Stimulated activated CD4-positive, alpha-beta T cell treated with anti-CD3 and anti-CD28 coated beads, Interleukin-2, amount 100 ng/mL, for 48 hours (primary cell): ENCODE measurements around the gene WDR35.

ENCODE experiments used
- DNase-seq, 2 donors: peaks; one replicate each; pipeline ENCODE4 v3.0.0-alpha.2; 2020

Gene WDR35

DNA sequence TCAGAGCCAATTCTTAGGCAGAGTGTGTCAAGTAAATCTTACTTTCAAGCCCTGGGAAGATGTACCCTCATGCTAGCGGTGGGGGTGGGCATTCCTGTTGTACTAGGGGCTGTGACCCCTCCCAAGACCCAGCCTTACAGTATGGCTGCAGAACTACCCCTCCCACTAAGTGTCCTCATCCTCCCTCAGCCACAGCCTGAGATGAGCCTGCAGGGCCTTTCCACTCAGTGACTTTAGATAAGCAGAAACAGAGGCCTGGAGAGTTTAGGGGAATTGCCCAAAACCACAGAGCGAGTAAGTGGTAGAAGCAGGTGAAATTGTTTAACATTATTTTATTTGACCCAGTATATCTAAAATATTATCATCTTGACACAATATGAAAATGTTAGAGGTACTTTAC lies 124.8 kb downstream of the WDR35 start:
- DNase-seq: no peak

DNA sequence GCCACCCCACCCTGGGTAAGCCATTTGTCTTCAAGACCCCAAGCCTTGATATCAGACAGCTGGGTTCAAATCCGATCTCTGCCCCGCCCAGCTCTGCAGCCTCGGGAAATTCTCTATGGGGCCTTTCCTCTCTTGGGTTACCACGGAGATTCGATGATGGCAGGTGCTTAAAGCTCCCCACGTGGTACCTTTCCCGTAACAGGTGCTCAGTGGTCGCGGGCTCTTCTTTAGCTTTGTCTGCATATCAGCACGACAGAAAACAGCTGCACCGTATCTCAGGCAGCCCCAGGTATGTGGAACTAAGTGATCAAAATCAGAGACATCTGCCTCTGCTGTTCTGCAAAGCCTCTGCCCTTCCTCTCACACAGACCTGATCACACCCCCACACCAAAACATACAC lies 125.5 kb downstream of the WDR35 start:
- no peak for DNase-seq

DNA sequence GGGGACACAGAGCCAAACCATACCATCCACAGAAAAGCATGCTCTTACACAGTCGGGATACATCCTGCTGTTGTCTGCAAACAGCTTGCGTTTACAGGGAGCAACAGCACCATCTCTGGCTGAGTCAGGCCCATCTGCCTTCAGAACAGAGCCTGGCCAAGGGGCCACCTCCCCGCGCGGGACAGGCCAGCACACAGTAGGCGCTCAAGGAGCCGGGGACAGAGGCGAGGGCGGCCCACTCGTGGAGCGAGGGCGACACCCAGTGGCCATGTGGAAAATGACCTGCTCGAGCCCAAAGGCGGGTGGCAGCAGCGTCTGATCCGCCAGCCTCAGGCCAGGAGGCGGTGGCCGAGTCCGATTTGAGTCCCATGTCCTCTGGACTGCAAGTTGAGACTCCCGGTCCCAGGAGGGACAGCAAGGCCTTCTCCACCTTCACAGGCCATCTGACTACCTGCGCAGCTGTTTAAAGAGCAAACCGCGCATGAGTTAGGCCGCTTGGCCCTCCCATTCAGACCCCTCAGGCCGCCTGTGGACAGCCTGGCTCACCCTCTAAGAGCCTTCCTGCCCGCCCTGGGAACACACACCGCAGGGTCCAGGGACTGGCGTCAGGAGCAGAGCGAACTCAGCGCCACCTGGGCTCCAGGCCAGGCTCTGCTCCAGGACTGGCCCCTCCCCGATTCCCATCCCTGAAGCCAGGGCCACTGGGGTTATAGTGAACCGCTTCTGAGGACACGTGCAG lies 126.4 kb downstream of the WDR35 start:
- peak; percentile 66 to 74 for DNase-seq

DNA sequence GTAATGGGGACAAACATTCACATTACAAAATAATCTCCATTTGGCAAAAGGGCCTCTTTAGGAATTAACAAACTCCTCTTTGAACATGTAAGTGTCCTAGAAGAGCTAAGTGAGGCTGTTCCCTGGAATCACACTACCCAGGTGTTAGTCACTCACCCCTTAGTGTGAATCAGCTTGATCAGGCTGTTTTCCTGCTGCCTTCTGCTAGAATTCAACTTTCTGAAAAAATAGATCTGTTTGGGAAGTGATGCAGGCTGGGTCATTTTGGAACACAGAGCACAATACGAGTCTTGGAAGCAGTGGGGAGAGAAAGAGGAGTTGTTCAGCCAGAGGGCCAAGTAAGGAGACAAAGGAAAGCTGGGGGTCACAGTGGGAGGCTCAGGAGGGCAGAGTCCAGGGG lies 128.1 kb downstream of the WDR35 start:
- DNase-seq: no peak
